ENCODE measurements around the gene CPT1A. TPM values are rescaled to one million over a fixed set of nuclear protein-coding genes. Genes with fewer than 3 reads are reported as not detected.

CPT1A gene
- total and polyA plus RNA-seq, 9 donors = 25.3 to 87.1 (median 44.3) TPM

DNA sequence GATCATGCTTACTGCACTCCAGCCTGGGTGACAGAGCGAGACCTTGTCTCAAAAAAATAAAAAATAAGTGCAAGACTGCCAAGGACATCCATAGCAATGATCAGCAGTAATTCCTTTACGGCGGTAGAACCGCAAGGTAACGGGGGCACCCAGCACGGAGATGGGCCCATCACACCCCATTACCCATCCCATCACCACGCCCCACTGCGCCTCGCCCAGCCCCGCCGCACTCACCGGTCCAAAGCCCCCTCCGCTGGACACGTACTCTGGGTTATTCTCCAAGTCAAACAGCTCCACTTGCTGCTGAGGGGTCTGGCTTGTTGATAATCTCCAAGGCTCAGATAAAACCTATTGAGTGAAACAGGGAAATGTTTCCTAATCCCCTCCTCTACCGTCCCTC is 81.7 kb downstream of the CPT1A start:
- H3K9me3 ChIP-seq = no peaks in the 10 kb centered on the region
- no peaks in the 10 kb centered on the region for H3K36me3 ChIP-seq
- no peaks in the 10 kb centered on the region for H3K27me3 ChIP-seq
- WGBS, 3 donors = 85 to 94% (median 93%) methylated on average over 15 of the region's 15 CpGs
- DNase-seq = no peak
- intact Hi-C loops (cut with DNase I) = no loop called here
- TF ChIP-seq EP300 (IDR thresholded peaks at IDR 0.05) (no peak), POLR2A (IDR thresholded peaks at IDR 0.05) (no peak)
- TF ChIP-seq, protein P1, sequence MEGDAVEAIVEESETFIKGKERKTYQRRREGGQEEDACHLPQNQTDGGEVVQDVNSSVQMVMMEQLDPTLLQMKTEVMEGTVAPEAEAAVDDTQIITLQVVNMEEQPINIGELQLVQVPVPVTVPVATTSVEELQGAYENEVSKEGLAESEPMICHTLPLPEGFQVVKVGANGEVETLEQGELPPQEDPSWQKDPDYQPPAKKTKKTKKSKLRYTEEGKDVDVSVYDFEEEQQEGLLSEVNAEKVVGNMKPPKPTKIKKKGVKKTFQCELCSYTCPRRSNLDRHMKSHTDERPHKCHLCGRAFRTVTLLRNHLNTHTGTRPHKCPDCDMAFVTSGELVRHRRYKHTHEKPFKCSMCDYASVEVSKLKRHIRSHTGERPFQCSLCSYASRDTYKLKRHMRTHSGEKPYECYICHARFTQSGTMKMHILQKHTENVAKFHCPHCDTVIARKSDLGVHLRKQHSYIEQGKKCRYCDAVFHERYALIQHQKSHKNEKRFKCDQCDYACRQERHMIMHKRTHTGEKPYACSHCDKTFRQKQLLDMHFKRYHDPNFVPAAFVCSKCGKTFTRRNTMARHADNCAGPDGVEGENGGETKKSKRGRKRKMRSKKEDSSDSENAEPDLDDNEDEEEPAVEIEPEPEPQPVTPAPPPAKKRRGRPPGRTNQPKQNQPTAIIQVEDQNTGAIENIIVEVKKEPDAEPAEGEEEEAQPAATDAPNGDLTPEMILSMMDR (IDR thresholded peaks at IDR 0.05) = no peak
- no peak overlapping the region for H3K4me3 ChIP-seq
- H3K27ac ChIP-seq = no peak overlapping the region
- H3K4me1 ChIP-seq (ENCODE audit: insufficient read depth) = no peaks in the 10 kb centered on the region

DNA sequence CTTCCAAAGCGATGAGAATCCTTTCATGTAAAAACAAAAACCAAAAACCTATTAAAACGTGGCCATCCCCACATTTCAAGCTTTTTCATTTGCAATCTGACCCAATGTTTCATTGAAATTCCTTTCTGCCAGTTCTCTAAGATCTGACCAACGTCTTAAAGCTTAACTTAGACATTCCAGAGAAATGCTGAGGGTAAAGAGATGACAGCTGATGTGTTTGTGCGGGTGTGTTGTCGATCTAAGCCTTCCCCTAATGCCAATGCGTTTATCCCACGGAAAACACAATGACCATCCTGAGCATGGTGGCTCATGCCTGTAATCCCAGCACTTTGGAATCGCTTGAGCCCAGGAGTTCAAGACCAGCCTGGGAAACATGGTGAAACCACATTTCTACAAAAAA is 84.0 kb downstream of the CPT1A start:
- H3K36me3 ChIP-seq = no peaks in the 10 kb centered on the region
- H3K27ac ChIP-seq = no peak overlapping the region
- TF ChIP-seq POLR2A (IDR thresholded peaks at IDR 0.05) (no peak), EP300 (IDR thresholded peaks at IDR 0.05) (no peak)
- TF ChIP-seq, protein P1 (IDR thresholded peaks at IDR 0.05) = no peak
- 77 to 82% (median 79%) methylated on average over 8 of the region's 8 CpGs for WGBS, 3 donors
- no peaks in the 10 kb centered on the region for H3K27me3 ChIP-seq
- H3K4me1 ChIP-seq (ENCODE audit: insufficient read depth) = no peaks in the 10 kb centered on the region
- no peak overlapping the region for H3K4me3 ChIP-seq
- intact Hi-C loops (cut with DNase I) = no loop called here
- no peaks in the 10 kb centered on the region for H3K9me3 ChIP-seq
- no peak for DNase-seq

DNA sequence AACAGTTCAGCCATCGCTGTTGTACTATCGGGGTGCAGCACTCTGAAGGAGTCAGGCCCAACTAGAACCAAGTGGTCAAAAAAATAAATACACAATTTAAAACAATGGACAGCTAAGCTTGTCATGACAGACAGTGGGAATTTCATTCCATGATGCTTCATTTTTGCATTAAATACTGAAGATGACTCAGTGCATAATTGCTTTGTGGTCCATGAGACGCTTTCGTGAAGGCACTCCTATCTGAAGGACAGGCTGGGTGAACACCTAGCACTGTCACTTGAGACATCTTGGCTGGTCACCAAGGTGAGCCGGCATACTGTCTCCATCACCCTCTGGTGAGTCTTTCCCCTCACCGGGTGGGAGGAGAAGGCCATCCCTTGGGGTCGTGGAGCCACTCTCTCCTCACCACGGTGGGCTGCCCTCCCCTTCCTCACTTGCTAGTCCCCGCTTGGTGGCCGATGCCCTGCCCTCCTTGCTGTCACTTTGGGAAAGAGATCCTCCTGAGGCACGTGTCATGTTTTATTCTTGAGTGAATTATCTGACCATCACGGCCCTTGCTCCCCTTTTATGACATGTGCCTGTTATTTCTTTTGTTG is 85.4 kb downstream of the CPT1A start:
- no peaks in the 10 kb centered on the region for H3K27me3 ChIP-seq
- no peak overlapping the region for H3K4me3 ChIP-seq
- H3K4me1 ChIP-seq (ENCODE audit: insufficient read depth) = no peaks in the 10 kb centered on the region
- H3K36me3 ChIP-seq = no peaks in the 10 kb centered on the region
- H3K9me3 ChIP-seq = no peaks in the 10 kb centered on the region
- DNase-seq = no peak
- no peak overlapping the region for H3K27ac ChIP-seq
- intact Hi-C loops (cut with DNase I) = no loop called here
- TF ChIP-seq POLR2A (IDR thresholded peaks at IDR 0.05) (no peak), EP300 (IDR thresholded peaks at IDR 0.05) (no peak)
- TF ChIP-seq, protein P1 (IDR thresholded peaks at IDR 0.05) = no peak
- WGBS, 3 donors = 84 to 90% (median 87%) methylated on average over 12 of the region's 12 CpGs

DNA sequence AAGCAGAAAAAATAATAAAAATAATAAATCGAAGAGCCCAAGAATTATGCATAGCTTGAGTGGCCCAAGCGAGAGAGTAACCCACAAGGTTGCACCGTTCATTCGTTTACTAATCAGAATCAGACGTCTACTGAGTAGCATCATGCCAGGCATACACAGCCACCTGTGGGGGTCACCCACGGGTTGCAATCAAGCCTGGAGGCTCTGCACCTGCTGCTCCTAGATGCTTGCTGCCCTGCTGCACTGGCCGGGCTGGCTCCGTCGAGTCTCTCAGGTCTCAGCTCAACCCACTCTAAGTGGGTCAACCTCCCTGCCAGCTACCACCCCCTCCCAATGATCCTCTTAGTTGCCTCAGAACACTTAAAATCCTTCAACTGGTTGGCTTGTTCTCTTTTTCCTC is 88.4 kb downstream of the CPT1A start:
- 73 to 76% (median 76%) methylated on average over 9 of the region's 9 CpGs for WGBS, 3 donors

More for the DNA sequence above, 88.4 kb downstream of the CPT1A start:
- DNase-seq = no peak
- no peak overlapping the region for H3K27ac ChIP-seq
- no peaks in the 10 kb centered on the region for H3K4me1 ChIP-seq (ENCODE audit: insufficient read depth)
- no peaks in the 10 kb centered on the region for H3K27me3 ChIP-seq
- H3K4me3 ChIP-seq = no peak overlapping the region
- no peaks in the 10 kb centered on the region for H3K9me3 ChIP-seq
- TF ChIP-seq POLR2A (IDR thresholded peaks at IDR 0.05) (no peak), EP300 (IDR thresholded peaks at IDR 0.05) (no peak)
- TF ChIP-seq, protein P1 (IDR thresholded peaks at IDR 0.05) = no peak
- no peaks in the 10 kb centered on the region for H3K36me3 ChIP-seq
- intact Hi-C loops (cut with DNase I) = no loop called here

Data from ovary (tissue), 9 donors.